Vagina (tissue), 2 donors: ENCODE data around the gene FRY.

Experiments used
- POLR2A ChIP-seq, 2 donors: fragments of 450-650 bp; IDR thresholded peaks; one replicate each; pipeline ENCODE4 v1.6.1; 2017; ENCODE audit warnings: antibody characterized with exemption in 2 of 2, mild to moderate bottlenecking in 2 of 2, moderate library complexity in 2 of 2
- POLR2AphosphoS5 ChIP-seq, 2 donors: sonication (generic); formaldehyde crosslinking; IDR thresholded peaks; one replicate each; pipeline ENCODE4 v1.9.0; 2017; ENCODE audit warnings: antibody characterized with exemption in 2 of 2, mild to moderate bottlenecking in 2 of 2, low read depth in 1 of 2; ENCODE audit not compliant: insufficient read depth in 1 of 2
- TF ChIP-seq, protein P1 (sequence below), 3 experiments: fragments of 450-650 bp in 2 of 3; fragments of 200-600 bp in 1 of 3; sonication (generic) in 1 of 3; IDR thresholded peaks; one replicate each; pipeline ENCODE4 v1.5.1; 2017 to 2019; ENCODE audit warnings: antibody characterized with exemption in 3 of 3, mild to moderate bottlenecking in 2 of 3, moderate library complexity in 2 of 3

DNA sequence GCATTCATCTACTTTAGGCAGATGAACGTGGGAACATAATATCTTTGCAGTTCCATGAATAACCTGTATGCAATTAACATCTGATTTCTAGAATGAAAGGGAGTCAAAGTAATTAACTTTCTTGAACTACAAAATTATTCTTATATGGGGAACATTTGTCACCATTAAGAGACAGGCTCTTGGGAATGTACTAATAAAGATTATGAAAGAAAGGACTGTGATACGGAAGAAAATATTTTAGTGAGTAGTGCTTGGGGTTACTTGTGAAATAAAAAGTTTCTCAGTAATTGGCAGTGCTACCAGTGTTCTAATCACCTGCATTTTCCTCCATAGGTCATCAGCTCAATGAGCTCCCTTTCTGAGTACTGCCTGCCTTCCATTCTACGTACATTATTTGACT, 85.4 kb downstream of the FRY start:
- TF ChIP-seq, protein P1, sequence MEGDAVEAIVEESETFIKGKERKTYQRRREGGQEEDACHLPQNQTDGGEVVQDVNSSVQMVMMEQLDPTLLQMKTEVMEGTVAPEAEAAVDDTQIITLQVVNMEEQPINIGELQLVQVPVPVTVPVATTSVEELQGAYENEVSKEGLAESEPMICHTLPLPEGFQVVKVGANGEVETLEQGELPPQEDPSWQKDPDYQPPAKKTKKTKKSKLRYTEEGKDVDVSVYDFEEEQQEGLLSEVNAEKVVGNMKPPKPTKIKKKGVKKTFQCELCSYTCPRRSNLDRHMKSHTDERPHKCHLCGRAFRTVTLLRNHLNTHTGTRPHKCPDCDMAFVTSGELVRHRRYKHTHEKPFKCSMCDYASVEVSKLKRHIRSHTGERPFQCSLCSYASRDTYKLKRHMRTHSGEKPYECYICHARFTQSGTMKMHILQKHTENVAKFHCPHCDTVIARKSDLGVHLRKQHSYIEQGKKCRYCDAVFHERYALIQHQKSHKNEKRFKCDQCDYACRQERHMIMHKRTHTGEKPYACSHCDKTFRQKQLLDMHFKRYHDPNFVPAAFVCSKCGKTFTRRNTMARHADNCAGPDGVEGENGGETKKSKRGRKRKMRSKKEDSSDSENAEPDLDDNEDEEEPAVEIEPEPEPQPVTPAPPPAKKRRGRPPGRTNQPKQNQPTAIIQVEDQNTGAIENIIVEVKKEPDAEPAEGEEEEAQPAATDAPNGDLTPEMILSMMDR (IDR thresholded peaks at IDR 0.05) = no peak
- TF ChIP-seq POLR2AphosphoS5 (IDR thresholded peaks at IDR 0.05; ENCODE audit: insufficient read depth in 1 of 2, low read depth in 1 of 2) (no peak), POLR2A (IDR thresholded peaks at IDR 0.05) (no peak)
